ENCODE measurements around the gene JAZF1. TPM values are rescaled to one million over a fixed set of nuclear protein-coding genes. Genes with fewer than 3 reads are reported as not detected.

JAZF1 gene
- total and polyA plus RNA-seq, 2 of the 8 experiments (the other 6 are each of a cell fraction or from before 2014, with no cell fraction given), result 2.6 to 21.8 TPM

DNA sequence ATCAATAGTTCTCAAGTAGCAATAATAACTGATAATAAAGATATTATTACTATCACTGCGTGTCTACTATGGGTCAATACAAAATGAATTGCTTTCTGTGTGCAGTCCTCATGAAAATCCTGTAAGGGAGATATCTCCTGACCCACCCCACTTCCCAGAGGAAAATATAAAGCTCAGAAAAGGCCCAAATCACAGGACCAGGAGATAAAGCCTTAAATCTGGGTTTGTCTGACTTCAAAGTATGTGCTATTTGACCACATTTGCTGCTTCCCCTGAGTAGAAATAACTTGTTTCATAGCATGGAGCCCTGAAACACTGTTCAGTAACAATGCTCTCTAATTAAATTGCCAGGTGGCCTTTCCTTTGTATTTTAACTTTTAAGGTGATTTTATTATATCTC, 174.1 kb downstream of the JAZF1 start:
- ChIA-PET CTCF (ENCODE audit: partially characterized antibody) (no interaction called here), POLR2A (ENCODE audit: partially characterized antibody) (no interaction called here)
- H3K23ac ChIP-seq (ENCODE audit: insufficient read length), result no peak overlapping the region
- no peaks in the 10 kb centered on the region for H3K4me1 ChIP-seq (replicated peaks in 1 of 4; ENCODE audit: control insufficient read depth in 3 of 4, insufficient read depth in 4 of 4, low read length in 3 of 4)
- no peak overlapping the region for H3K18ac ChIP-seq (ENCODE audit: extremely low read depth, low read length)
- no peaks in the 10 kb centered on the region for H3K23me2 ChIP-seq (ENCODE audit: low read depth, low read length)
- no peaks in the 10 kb centered on the region for H3K27me3 ChIP-seq (replicated peaks in 1 of 4; ENCODE audit: control insufficient read depth in 3 of 4, extremely low read depth in 1 of 4, insufficient read depth in 3 of 4, low read length in 3 of 4)
- H2BK15ac ChIP-seq (ENCODE audit: low read length), result no peak overlapping the region
- H2BK120ac ChIP-seq (replicated peaks; ENCODE audit: low read depth, low read length), result no peak overlapping the region
- H3K36me3 ChIP-seq (ENCODE audit: control insufficient read depth in 2 of 4, insufficient read depth in 4 of 4, low read length in 3 of 4), result no peaks in the 10 kb centered on the region
- no peak overlapping the region for H2AK5ac ChIP-seq (ENCODE audit: low read depth, low read length)
- no peak overlapping the region for H3K4ac ChIP-seq (replicated peaks; ENCODE audit: insufficient read length, low read depth, low read length)
- no peaks in the 10 kb centered on the region for H4K20me1 ChIP-seq (replicated peaks in 1 of 2; ENCODE audit: control insufficient read depth in 1 of 2, insufficient read depth in 2 of 2, low read length in 2 of 2)
- H3K14ac ChIP-seq (ENCODE audit: insufficient read length), result no peak overlapping the region
- H3K79me1 ChIP-seq (ENCODE audit: low read depth, low read length), result no peaks in the 10 kb centered on the region
- H3K9ac ChIP-seq (replicated peaks in 1 of 4; ENCODE audit: extremely low read depth in 1 of 4, low read depth in 3 of 4, low read length in 3 of 4), result no peak overlapping the region
- no peak overlapping the region for H2BK20ac ChIP-seq (ENCODE audit: low read length)
- H3K9me3 ChIP-seq (ENCODE audit: insufficient read depth in 2 of 2, low read depth in 1 of 2, low read length in 1 of 2), result no peaks in the 10 kb centered on the region
- H4K91ac ChIP-seq (replicated peaks; ENCODE audit: insufficient read length, low read length), result no peak overlapping the region
- H3K4me3 ChIP-seq (ENCODE audit: extremely low read depth in 1 of 4, insufficient read depth in 2 of 4, low read depth in 3 of 4, low read length in 4 of 4), result no peak overlapping the region
- H3K79me2 ChIP-seq (ENCODE audit: control insufficient read depth in 1 of 2, insufficient read depth in 2 of 2, low read length in 2 of 2), result no peaks in the 10 kb centered on the region
- no peak overlapping the region for H2BK12ac ChIP-seq (ENCODE audit: low read depth, low read length)
- no peak overlapping the region for H2BK5ac ChIP-seq (ENCODE audit: low read depth, low read length)
- H2AFZ ChIP-seq (ENCODE audit: low read length), result no peak overlapping the region
- FAIRE-seq (no peak), DNase-seq (ENCODE audit: low read depth in 1 of 2, low spot score in 2 of 2) (no peak)
- H3K27ac ChIP-seq (ENCODE audit: low read depth, low read length), result no peak overlapping the region
- no peak overlapping the region for H3K56ac ChIP-seq (replicated peaks; ENCODE audit: insufficient read length, low read depth, low read length)
- 86% methylated on average over 1 of the region's 1 CpG; no CpG with 5 or more reads in 1 of the 2 experiments for WGBS, 2 experiments (ENCODE audit: extremely low coverage in 1 of 2, insufficient coverage in 1 of 2, insufficient read length in 1 of 2, insufficient replicate concordance in 2 of 2, low coverage in 1 of 2, low lambda C conversion rate in 2 of 2, missing lambda C conversion rate in 1 of 2)
- H4K5ac ChIP-seq (ENCODE audit: insufficient read length, low read depth, low read length), result no peak overlapping the region
- H4K8ac ChIP-seq (ENCODE audit: extremely low read depth, insufficient read depth, low read length), result no peak overlapping the region
- H3K4me2 ChIP-seq (ENCODE audit: insufficient read depth in 1 of 2, low read depth in 2 of 2, low read length in 2 of 2), result no peak overlapping the region
- TF ChIP-seq GTF2F1 (IDR thresholded peaks at IDR 0.05; ENCODE audit: borderline replicate concordance, low read depth, low read length), result no peak
- no peak for TF ChIP-seq SAP30 (IDR thresholded peaks at IDR 0.05; ENCODE audit: insufficient read depth, insufficient replicate concordance, low read length)
- no peak for TF ChIP-seq CEBPB (IDR thresholded peaks at IDR 0.05; ENCODE audit: low read depth, low read length)
- TF ChIP-seq TAF7 (optimal IDR thresholded peaks at IDR 0.05; ENCODE audit: borderline replicate concordance, low read depth, low read length), result no peak
- no peak for TF ChIP-seq SP1 (IDR thresholded peaks at IDR 0.05; ENCODE audit: low read depth, low read length)

Measured in H1 (cell line).